HUES48 (cell line): ENCODE results near the gene PRKAB1.

Source experiments
- H3K27ac ChIP-seq: one replicate; pipeline ENCODE4 v1.7.0; 2013; ENCODE audit warnings: low read depth, low read length, inconsistent platforms
- H3K27me3 ChIP-seq: 2 replicates; pipeline ENCODE4 v1.6.1; 2013; ENCODE audit warnings: mild to moderate bottlenecking, low read length; ENCODE audit not compliant: control insufficient read depth, insufficient read depth
- H3K36me3 ChIP-seq: 2 replicates; pipeline ENCODE4 v1.6.1; 2013; ENCODE audit warnings: low read length; ENCODE audit not compliant: control insufficient read depth, insufficient read depth
- H3K4me1 ChIP-seq: 2 replicates; pipeline ENCODE4 v1.6.1; 2013; ENCODE audit warnings: mild to moderate bottlenecking, low read length; ENCODE audit not compliant: control insufficient read depth, insufficient read depth
- H3K4me3 ChIP-seq: 2 replicates; pipeline ENCODE4 v1.5.1; 2013; ENCODE audit warnings: mild to moderate bottlenecking, low read depth, low read length
- H3K9ac ChIP-seq: 2 replicates; pipeline ENCODE4 v1.6.1; 2013; ENCODE audit warnings: mild to moderate bottlenecking, low read depth, low read length, moderate library complexity
- H3K9me3 ChIP-seq: 2 replicates; pipeline ENCODE4 v1.6.1; 2013; ENCODE audit warnings: low read length; ENCODE audit not compliant: control insufficient read depth, insufficient read depth

Gene PRKAB1

DNA sequence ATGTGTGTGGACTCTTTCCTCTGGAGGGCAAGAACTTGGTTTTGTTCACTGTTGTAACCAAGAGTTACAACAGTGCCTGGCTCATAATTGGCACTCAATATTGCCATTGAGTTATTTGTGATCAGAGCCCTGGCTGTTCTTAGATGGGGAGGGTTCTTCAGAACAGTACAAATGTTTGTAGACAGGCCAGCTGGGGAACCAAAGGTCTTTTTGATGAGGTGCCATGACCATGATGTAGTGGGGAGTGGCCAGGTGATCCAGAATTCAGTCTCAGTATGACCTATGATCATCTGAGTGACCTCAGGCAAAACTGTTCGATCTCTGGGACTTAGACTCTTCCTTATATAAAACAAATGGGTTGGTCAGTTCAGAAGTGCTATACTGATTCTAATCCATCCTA is 3.3 kb upstream of the PRKAB1 start:
- no peak overlapping the region for H3K4me3 ChIP-seq
- peaks cover 3% of the 10 kb centered on the region; the same call in 1 of the 2 replicates for H3K27me3 ChIP-seq
- peaks cover 7% of the 10 kb centered on the region for H3K4me1 ChIP-seq
- H3K36me3 ChIP-seq: peaks cover under 1% of the 10 kb centered on the region; the same call in 1 of the 2 replicates
- H3K9me3 ChIP-seq: no peaks in the 10 kb centered on the region
- no peak overlapping the region for H3K27ac ChIP-seq
- no peak overlapping the region for H3K9ac ChIP-seq

DNA sequence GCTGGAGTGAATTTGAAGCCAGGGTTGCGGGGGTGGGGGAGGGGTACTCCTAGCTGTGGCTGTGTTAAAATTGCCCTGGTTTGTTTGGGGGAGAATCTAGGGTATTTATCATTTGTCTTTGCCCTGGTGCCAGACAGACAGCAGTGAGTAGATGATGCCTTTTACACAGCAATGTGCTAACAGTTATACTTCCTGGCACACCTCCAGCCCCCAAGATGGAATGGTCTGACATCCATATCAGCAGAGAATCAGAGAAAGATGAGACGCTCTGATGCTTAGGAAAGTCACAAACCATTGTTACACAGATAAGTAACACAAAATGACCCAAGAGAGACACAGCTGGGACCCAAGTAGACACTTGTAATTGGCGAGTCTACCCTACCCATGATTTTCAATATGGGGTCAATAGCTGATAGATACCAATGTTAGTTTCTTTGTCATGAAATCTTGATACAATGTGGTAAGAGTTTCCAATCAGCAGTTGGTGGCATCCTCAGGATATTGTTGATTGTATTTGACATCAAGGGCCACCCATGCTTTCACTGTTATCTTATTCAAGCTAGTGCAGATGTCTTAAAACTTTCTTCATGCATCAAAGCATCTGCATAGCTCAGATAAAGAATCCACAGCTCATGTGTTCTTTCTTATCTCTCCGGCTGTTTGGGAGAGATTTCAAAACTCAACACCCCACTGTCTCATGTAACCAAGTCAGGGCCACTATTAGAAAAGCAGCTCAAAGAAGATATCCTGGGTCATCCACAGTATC is 2.6 kb upstream of the PRKAB1 start:
- no peak overlapping the region for H3K4me3 ChIP-seq
- peaks cover 8% of the 10 kb centered on the region for H3K36me3 ChIP-seq
- H3K4me1 ChIP-seq: peaks cover 7% of the 10 kb centered on the region
- H3K27me3 ChIP-seq: peaks cover 3% of the 10 kb centered on the region; the same call in 1 of the 2 replicates
- H3K27ac ChIP-seq: no peak overlapping the region
- no peak overlapping the region for H3K9ac ChIP-seq
- H3K9me3 ChIP-seq: no peaks in the 10 kb centered on the region

DNA sequence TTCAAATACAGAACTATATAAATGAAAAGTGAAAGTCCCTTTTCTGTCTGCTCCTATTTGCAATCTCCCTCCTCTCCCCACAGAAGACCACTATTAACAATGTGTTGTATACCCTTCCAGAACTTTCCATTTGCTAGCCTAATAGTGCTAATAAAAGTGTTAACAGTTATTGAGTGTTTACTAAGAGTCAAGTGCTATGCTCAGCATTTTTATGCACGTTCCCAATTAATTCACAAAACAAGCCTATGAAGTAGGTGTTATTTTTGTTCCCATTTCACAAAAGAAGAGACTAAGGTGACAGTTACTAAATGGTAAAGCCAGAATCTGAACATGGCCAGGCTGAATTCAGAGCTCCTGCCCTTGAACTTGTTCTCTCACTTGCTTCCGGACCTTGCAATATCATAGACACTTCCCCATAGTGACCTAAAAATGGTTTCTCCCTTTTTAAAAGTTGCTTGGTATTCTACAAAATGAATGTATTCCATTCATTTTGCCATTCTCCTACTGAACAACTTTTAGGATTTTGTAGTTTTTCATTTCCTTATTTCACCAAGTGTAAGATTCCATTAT is 1.6 kb upstream of the PRKAB1 start:
- no peak overlapping the region for H3K4me3 ChIP-seq

DNA sequence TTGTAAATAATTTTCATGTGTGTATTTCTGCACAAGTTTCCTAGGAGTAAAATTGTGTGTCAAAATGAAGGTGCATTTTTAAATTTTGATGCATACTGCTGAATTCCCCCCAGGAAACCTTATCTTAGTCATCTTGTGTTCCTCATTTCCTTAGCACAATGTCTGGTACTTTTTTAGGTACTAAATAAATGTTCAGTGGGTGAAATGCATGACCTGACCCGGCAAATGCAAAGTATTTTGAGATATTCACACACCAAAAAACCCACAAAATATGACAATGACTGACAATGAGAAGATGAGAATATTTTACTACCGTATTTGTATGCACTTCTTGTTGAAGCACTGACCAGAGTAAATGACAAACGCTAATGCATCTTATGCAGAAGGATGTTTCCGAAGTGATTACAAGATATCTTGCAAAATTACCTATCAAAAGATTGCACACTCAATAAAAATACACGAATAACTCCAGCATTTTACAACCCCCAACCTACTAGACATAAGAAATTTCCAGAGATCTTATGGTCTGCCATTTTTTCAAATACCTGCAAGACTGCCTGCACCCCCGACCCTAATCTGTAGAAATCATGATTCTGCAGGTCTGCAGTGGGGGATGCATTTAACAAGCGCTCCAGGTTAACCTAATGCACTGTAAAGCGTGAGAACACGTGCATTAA is 895 bp upstream of the PRKAB1 start:
- peaks cover 7% of the 10 kb centered on the region for H3K4me1 ChIP-seq
- H3K9me3 ChIP-seq: no peaks in the 10 kb centered on the region
- H3K9ac ChIP-seq: peak overlapping the region; percentile 56; the same call in 1 of the 2 replicates
- H3K27me3 ChIP-seq: peaks cover 3% of the 10 kb centered on the region; the same call in 1 of the 2 replicates
- peak overlapping the region; percentile 73 for H3K27ac ChIP-seq
- H3K36me3 ChIP-seq: peaks cover 24% of the 10 kb centered on the region
- peak overlapping the region; percentile 93 for H3K4me3 ChIP-seq

More for the DNA sequence above, 1.6 kb upstream of the PRKAB1 start:
- H3K4me1 ChIP-seq: peaks cover 7% of the 10 kb centered on the region
- H3K36me3 ChIP-seq: peaks cover 18% of the 10 kb centered on the region
- no peak overlapping the region for H3K27ac ChIP-seq
- peaks cover 3% of the 10 kb centered on the region; the same call in 1 of the 2 replicates for H3K27me3 ChIP-seq
- H3K9me3 ChIP-seq: no peaks in the 10 kb centered on the region
- H3K9ac ChIP-seq: no peak overlapping the region

DNA sequence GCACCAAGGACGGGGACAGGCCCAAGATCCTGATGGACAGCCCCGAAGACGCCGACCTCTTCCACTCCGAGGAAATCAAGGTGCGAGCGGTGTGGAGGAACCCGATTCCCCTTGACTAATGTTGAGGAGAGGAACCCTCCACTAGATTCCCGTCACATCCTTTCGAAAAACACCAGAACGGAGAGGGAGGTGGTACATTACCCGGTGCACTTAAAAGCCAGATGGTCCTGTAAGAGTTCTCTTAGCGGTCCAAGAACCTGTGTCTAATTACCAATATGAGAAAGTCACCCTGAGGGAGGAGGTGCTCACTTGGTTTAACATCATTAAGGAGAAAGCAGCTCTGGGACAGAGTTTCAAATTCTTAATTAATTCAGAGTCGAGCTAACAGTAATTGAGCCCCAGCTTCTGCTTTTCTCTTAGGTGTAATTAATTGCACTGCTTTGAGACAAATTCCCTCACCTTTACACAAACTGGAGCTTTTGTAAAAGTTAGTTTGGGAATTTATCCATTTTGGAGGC is 450 bp downstream of the PRKAB1 start:
- Histone ChIP-seq H3K36me3 (peaks cover 38% of the 10 kb centered on the region), H3K27ac (peak overlapping the region; percentile 97), H3K4me1 (peaks cover 7% of the 10 kb centered on the region)

DNA sequence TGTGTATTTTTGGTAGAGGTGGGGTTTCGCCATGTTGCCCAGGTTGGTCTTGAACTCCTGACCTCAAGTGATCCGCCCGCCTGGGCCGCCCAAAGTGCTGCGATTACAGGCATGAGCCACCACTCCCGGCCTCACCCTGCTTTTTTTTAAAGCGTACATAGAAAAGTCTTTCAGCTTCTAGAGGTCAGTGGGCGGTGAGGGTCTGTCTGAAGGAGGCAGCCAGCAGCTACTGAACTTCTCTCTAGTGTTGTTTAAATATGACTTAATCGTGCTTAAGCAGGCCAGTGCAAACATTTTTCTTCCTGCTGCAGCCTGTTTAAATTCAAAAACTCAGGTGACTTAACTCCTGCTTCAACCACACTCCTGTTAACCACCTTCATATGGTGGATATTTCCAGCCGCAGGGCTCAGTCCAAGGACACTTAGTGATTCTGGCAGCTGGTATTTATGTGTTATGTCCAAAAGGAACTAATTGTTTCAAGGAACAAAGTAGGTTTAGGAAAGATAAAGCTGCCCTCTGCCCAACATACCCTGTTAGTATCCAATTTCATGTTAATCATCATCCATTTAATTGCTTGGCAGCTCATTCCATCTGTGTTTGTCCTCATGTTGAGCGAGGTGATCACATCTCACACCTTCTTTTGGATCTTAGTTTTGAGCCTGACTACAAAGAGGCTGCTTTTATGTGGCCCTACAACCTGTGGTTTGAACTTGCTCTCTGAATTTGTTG is 2.0 kb downstream of the PRKAB1 start:
- no peak overlapping the region for H3K9ac ChIP-seq
- no peak overlapping the region for H3K4me3 ChIP-seq
- H3K27me3 ChIP-seq: no peaks in the 10 kb centered on the region
- H3K36me3 ChIP-seq: peaks cover 53% of the 10 kb centered on the region
- peaks cover 7% of the 10 kb centered on the region for H3K4me1 ChIP-seq
- H3K9me3 ChIP-seq: no peaks in the 10 kb centered on the region
- H3K27ac ChIP-seq: no peak overlapping the region

More for the DNA sequence above, 450 bp downstream of the PRKAB1 start:
- peak overlapping the region; percentile 93 for H3K4me3 ChIP-seq
- peak overlapping the region; percentile 84 for H3K9ac ChIP-seq
- no peaks in the 10 kb centered on the region for H3K27me3 ChIP-seq
- H3K9me3 ChIP-seq: no peaks in the 10 kb centered on the region

DNA sequence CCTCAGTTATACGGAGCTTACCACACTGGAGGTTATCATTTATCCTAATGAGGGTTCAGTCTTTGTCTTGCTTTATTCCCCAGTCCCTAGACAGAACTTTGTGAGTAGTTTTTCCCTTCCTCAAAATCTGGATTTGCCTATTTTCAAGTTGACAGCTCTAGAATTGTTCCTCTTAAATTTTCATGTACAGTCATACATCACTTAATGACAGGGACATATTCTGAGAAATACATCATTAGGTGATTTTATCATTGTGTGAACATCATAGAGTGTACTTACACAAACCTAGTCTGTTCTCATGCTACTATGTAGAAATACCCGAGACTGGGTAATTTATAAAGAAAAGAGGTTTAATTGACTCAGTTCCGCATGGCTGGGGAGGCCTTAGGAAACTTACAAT is 3.1 kb downstream of the PRKAB1 start:
- Histone ChIP-seq H3K27me3 (no peaks in the 10 kb centered on the region), H3K9ac (no peak overlapping the region), H3K9me3 (no peaks in the 10 kb centered on the region), H3K4me3 (no peak overlapping the region), H3K36me3 (peaks cover 65% of the 10 kb centered on the region), H3K27ac (no peak overlapping the region), H3K4me1 (peaks cover 7% of the 10 kb centered on the region)

DNA sequence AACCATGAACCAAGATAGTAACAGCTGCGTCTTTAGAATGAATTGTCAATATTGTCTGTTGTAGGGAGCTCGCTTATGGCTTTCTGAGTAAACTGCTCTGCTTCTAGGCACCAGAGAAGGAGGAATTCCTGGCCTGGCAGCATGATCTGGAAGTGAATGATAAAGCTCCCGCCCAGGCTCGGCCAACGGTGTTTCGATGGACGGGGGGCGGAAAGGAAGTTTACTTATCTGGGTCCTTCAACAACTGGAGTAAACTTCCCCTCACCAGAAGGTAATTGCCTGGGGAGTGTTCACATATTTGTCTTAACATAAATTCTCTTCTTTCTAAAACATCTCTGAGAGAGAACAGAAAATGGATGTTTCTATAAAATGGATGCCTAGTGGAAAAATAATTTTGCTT is 4.3 kb downstream of the PRKAB1 start:
- no peak overlapping the region for H3K27ac ChIP-seq
- peaks cover 76% of the 10 kb centered on the region for H3K36me3 ChIP-seq
- H3K27me3 ChIP-seq: no peaks in the 10 kb centered on the region
- no peak overlapping the region for H3K4me3 ChIP-seq
- H3K9me3 ChIP-seq: no peaks in the 10 kb centered on the region
- no peak overlapping the region for H3K9ac ChIP-seq
- peaks cover 3% of the 10 kb centered on the region for H3K4me1 ChIP-seq

DNA sequence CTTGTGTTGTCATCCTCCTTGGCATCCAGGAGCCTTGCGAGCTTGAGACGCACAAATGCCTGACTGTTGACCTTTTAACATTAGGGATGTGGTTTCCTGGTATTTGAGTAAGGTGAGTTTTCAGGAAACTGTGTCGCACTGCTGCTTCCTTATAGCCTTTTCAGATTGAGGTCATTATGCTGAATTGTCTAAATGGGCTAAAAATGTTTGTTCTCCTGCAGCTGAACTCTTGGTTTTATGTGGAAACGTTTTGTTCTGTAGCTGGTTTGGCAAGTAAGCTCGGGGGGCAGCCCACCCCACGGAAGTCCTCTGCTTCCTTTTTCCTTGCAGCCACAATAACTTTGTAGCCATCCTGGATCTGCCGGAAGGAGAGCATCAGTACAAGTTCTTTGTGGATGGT is 5.7 kb downstream of the PRKAB1 start:
- Histone ChIP-seq H3K27ac (no peak overlapping the region), H3K4me1 (peaks cover 4% of the 10 kb centered on the region), H3K27me3 (no peaks in the 10 kb centered on the region), H3K36me3 (peaks cover 87% of the 10 kb centered on the region), H3K9ac (no peak overlapping the region), H3K9me3 (no peaks in the 10 kb centered on the region), H3K4me3 (no peak overlapping the region)

DNA sequence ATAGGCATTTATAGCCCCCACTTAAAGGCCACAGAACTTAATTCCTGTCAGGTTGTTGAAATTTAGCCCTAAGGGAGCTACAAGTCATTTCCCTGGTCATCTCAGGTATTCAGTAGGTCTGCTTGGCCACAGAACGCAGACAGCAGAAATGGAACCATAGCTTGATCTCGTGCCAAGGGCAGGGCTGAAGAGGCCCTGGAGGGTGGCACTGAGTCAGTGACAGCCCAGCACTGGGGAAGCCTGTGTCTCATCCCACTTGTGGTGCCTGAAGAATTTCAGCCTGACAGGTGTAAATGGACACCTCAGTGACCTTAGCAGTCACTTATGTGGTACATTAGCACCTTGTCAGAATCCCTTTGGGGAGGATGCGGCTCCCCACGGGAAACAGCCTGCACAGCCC is 6.6 kb downstream of the PRKAB1 start:
- no peak overlapping the region for H3K27ac ChIP-seq
- peaks cover 97% of the 10 kb centered on the region for H3K36me3 ChIP-seq
- no peaks in the 10 kb centered on the region for H3K9me3 ChIP-seq
- peaks cover 8% of the 10 kb centered on the region for H3K4me1 ChIP-seq
- H3K27me3 ChIP-seq: no peaks in the 10 kb centered on the region
- H3K4me3 ChIP-seq: no peak overlapping the region
- no peak overlapping the region for H3K9ac ChIP-seq
